ENCODE results near the gene NTHL1. TPM values are rescaled to one million over a fixed set of nuclear protein-coding genes. Genes with fewer than 3 reads are reported as not detected.

Gene NTHL1
- total RNA-seq, 1 donor from 2014 or later, result 13.7 TPM

DNA sequence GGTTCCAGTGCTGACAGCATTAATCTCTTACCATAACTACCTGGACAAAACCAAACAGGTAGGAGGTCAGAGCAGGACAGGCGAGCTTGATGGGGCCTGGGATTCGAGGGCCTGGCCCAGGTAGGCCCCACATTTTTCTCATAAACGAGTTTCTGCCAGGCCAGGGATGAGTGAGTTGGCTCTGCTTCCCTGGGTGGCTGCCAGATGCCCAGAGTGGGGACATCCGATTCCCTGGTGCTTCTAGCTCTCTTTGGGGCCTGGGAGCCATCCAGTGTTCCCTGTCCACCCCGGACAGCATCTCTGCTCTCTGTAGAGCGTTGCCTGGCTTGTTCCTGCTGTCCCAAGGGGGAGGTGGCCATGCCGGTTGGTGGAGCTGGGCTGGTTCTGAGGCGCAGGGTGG lies 25.3 kb upstream of the NTHL1 start:
- no peaks in the 10 kb centered on the region for H3K9me3 ChIP-seq (ENCODE audit: insufficient read depth, low read depth, low read length)
- peaks cover 7% of the 10 kb centered on the region for H3K36me3 ChIP-seq (ENCODE audit: insufficient read depth, low read length)
- H3K27ac ChIP-seq (ENCODE audit: low read depth, low read length), result no peak overlapping the region
- H3K27me3 Mint-ChIP-seq (ENCODE audit: low read depth, unreplicated experiment), result no peaks in the 10 kb centered on the region
- H3K9ac ChIP-seq (ENCODE audit: low read length), result no peak overlapping the region
- no peak overlapping the region for H3K27ac Mint-ChIP-seq (ENCODE audit: unreplicated experiment)
- no peaks in the 10 kb centered on the region for H3K9me3 Mint-ChIP-seq (ENCODE audit: unreplicated experiment)
- no peaks in the 10 kb centered on the region for H3K79me2 ChIP-seq (ENCODE audit: insufficient read depth, low read length)
- H4K20me1 ChIP-seq (ENCODE audit: insufficient read depth, low read length), result no peaks in the 10 kb centered on the region
- no peaks in the 10 kb centered on the region for H3K27me3 ChIP-seq (ENCODE audit: insufficient read depth, low read length)
- no peak overlapping the region for H3K4me3 Mint-ChIP-seq (ENCODE audit: unreplicated experiment)
- DNase-seq (ENCODE audit: low read depth) (no peak), FAIRE-seq (no peak)
- TF ChIP-seq, protein P1, sequence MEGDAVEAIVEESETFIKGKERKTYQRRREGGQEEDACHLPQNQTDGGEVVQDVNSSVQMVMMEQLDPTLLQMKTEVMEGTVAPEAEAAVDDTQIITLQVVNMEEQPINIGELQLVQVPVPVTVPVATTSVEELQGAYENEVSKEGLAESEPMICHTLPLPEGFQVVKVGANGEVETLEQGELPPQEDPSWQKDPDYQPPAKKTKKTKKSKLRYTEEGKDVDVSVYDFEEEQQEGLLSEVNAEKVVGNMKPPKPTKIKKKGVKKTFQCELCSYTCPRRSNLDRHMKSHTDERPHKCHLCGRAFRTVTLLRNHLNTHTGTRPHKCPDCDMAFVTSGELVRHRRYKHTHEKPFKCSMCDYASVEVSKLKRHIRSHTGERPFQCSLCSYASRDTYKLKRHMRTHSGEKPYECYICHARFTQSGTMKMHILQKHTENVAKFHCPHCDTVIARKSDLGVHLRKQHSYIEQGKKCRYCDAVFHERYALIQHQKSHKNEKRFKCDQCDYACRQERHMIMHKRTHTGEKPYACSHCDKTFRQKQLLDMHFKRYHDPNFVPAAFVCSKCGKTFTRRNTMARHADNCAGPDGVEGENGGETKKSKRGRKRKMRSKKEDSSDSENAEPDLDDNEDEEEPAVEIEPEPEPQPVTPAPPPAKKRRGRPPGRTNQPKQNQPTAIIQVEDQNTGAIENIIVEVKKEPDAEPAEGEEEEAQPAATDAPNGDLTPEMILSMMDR (IDR thresholded peaks at IDR 0.05; ENCODE audit: insufficient read depth, low read depth, low read length), result no peak
- TF ChIP-seq EZH2 (IDR thresholded peaks at IDR 0.05; ENCODE audit: insufficient read depth, low read length), result no peak
- H3K4me1 ChIP-seq (ENCODE audit: insufficient read depth, low read length), result no peaks in the 10 kb centered on the region
- H3K36me3 Mint-ChIP-seq (ENCODE audit: low read depth, unreplicated experiment), result peaks cover 23% of the 10 kb centered on the region
- no peak overlapping the region for H3K4me2 ChIP-seq (ENCODE audit: low read length)
- H3K4me3 ChIP-seq (ENCODE audit: insufficient read depth, low read depth, low read length), result no peak overlapping the region
- no peaks in the 10 kb centered on the region for H3K4me1 Mint-ChIP-seq (ENCODE audit: low read depth, unreplicated experiment)
- no peak overlapping the region for H2AFZ ChIP-seq (ENCODE audit: low read depth, low read length)

GRCh38 chr16:2071454-2072202 lies 24.0 kb upstream of the NTHL1 start:
- no peaks in the 10 kb centered on the region for H3K27me3 ChIP-seq (ENCODE audit: insufficient read depth, low read length)
- Mint-ChIP-seq H3K9me3 (ENCODE audit: unreplicated experiment) (no peaks in the 10 kb centered on the region), H3K36me3 (ENCODE audit: low read depth, unreplicated experiment) (peaks cover 27% of the 10 kb centered on the region), H3K27me3 (ENCODE audit: low read depth, unreplicated experiment) (no peaks in the 10 kb centered on the region), H3K27ac (ENCODE audit: unreplicated experiment) (no peak overlapping the region), H3K4me3 (ENCODE audit: unreplicated experiment) (no peak overlapping the region), H3K4me1 (ENCODE audit: low read depth, unreplicated experiment) (no peaks in the 10 kb centered on the region)
- FAIRE-seq (no peak), DNase-seq (ENCODE audit: low read depth) (no peak)
- H2AFZ ChIP-seq (ENCODE audit: low read depth, low read length), result no peak overlapping the region
- H3K9me3 ChIP-seq (ENCODE audit: insufficient read depth, low read depth, low read length), result no peaks in the 10 kb centered on the region
- H3K4me2 ChIP-seq (ENCODE audit: low read length), result no peak overlapping the region
- no peak overlapping the region for H3K9ac ChIP-seq (ENCODE audit: low read length)
- H3K4me3 ChIP-seq (ENCODE audit: insufficient read depth, low read depth, low read length), result no peak overlapping the region
- H3K79me2 ChIP-seq (ENCODE audit: insufficient read depth, low read length), result no peaks in the 10 kb centered on the region
- TF ChIP-seq, protein P1 (IDR thresholded peaks at IDR 0.05; ENCODE audit: insufficient read depth, low read depth, low read length), result no peak
- TF ChIP-seq EZH2 (IDR thresholded peaks at IDR 0.05; ENCODE audit: insufficient read depth, low read length), result no peak
- H3K36me3 ChIP-seq (ENCODE audit: insufficient read depth, low read length), result peaks cover 8% of the 10 kb centered on the region
- H4K20me1 ChIP-seq (ENCODE audit: insufficient read depth, low read length), result no peaks in the 10 kb centered on the region
- H3K27ac ChIP-seq (ENCODE audit: low read depth, low read length), result no peak overlapping the region
- no peaks in the 10 kb centered on the region for H3K4me1 ChIP-seq (ENCODE audit: insufficient read depth, low read length)

All from astrocyte (in vitro differentiated cells and primary cell).